HEK293 (cell line): ENCODE measurements around the gene NPAS2.

Source experiments
- BCL11A ChIP-seq: fragments of 450-650 bp; formaldehyde crosslinking; IDR thresholded peaks from 2 replicates; pipeline ENCODE4 v1.5.1; 2016; ENCODE audit warnings: low read depth, missing biosample characterization, missing genetic modification characterization
- GLIS2 ChIP-seq: fragments of 450-650 bp; formaldehyde crosslinking; IDR thresholded peaks from 2 replicates; pipeline ENCODE4 v1.5.1; 2016; ENCODE audit warnings: missing biosample characterization, missing genetic modification characterization
- SETDB1 ChIP-seq: IDR thresholded peaks from one replicate; pipeline ENCODE4 v1.6.1; 2017; ENCODE audit warnings: mild to moderate bottlenecking, low read length, moderate library complexity, mixed read lengths; ENCODE audit not compliant: insufficient read length
- ZNF121 ChIP-seq: fragments of 450-650 bp; formaldehyde crosslinking; IDR thresholded peaks from 2 replicates; pipeline ENCODE4 v1.5.1; 2016; ENCODE audit warnings: missing biosample characterization, missing genetic modification characterization
- ZNF138 ChIP-seq: fragments of 450-650 bp; formaldehyde crosslinking; IDR thresholded peaks from 2 replicates; pipeline ENCODE4 v1.5.1; 2016; ENCODE audit warnings: missing biosample characterization, missing genetic modification characterization, borderline replicate concordance
- ZNF157 ChIP-seq: fragments of 450-650 bp; formaldehyde crosslinking; IDR thresholded peaks from 2 replicates; pipeline ENCODE4 v1.5.1; 2016; ENCODE audit warnings: missing biosample characterization, missing genetic modification characterization
- ZNF292 ChIP-seq: fragments of 450-650 bp; formaldehyde crosslinking; IDR thresholded peaks from 2 replicates; pipeline ENCODE4 v1.5.1; 2016; ENCODE audit warnings: low read depth, missing biosample characterization, missing genetic modification characterization, borderline replicate concordance
- ZNF404 ChIP-seq: fragments of 450-650 bp; formaldehyde crosslinking; IDR thresholded peaks from 2 replicates; pipeline ENCODE4 v1.5.1; 2017; ENCODE audit warnings: missing biosample characterization, missing genetic modification characterization
- ZNF621 ChIP-seq: fragments of 450-650 bp; formaldehyde crosslinking; IDR thresholded peaks from 2 replicates; pipeline ENCODE4 v1.5.1; 2017; ENCODE audit warnings: missing biosample characterization, missing genetic modification characterization
- ZNF768 ChIP-seq: fragments of 450-650 bp; formaldehyde crosslinking; IDR thresholded peaks from 2 replicates; pipeline ENCODE4 v1.5.1; 2018; ENCODE audit warnings: missing biosample characterization, mild to moderate bottlenecking, missing genetic modification characterization
- TF ChIP-seq, protein P1 (sequence below): fragments of 450-650 bp; formaldehyde crosslinking; IDR thresholded peaks from 2 replicates; pipeline ENCODE4 v1.5.1; 2016; ENCODE audit warnings: missing biosample characterization, missing genetic modification characterization
- TF ChIP-seq, protein P2 (sequence below): fragments of 450-650 bp; formaldehyde crosslinking; IDR thresholded peaks from 2 replicates; pipeline ENCODE4 v1.5.1; 2016; ENCODE audit warnings: missing biosample characterization, missing genetic modification characterization
- TF ChIP-seq, protein P3 (sequence below): fragments of 450-650 bp; formaldehyde crosslinking; IDR thresholded peaks from 2 replicates; pipeline ENCODE4 v1.5.1; 2016; ENCODE audit warnings: missing biosample characterization, missing genetic modification characterization
- TF ChIP-seq, protein P4 (sequence below): fragments of 450-650 bp; formaldehyde crosslinking; IDR thresholded peaks from 2 replicates; pipeline ENCODE4 v1.5.1; 2016; ENCODE audit warnings: missing biosample characterization, missing genetic modification characterization

DNA sequence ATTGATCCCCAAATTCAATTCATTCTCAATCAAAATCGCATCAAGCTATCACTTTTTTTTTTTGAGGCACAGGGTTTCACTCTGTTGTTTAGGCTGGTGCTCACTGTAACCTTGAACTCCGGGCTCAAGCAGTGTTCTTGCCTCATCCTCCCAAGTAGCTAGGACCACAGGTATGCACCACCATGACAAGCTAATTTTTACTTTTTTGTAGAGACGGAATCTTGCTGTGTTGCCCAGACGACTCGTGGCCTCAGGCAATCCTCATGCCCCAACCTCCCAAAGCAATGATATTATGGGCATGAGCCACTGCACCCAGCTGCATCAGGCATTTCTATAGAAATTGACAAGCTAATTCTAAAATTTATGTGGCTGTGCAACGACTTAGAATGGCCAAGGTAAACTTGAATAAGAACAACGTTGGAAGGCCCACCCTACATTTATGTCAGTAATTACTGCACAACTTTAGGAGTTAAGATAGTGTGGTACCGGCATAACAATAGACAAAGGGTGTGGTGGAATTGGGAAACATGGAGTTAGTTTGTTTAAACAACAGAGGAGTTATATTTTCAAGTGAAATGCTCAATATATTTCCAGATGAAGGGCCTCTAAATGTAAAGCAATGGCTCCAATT lies 78.2 kb downstream of the NPAS2 start:
- no peak for TF ChIP-seq ZNF621 (tag by site-specific recombination)
- TF ChIP-seq, protein P1, sequence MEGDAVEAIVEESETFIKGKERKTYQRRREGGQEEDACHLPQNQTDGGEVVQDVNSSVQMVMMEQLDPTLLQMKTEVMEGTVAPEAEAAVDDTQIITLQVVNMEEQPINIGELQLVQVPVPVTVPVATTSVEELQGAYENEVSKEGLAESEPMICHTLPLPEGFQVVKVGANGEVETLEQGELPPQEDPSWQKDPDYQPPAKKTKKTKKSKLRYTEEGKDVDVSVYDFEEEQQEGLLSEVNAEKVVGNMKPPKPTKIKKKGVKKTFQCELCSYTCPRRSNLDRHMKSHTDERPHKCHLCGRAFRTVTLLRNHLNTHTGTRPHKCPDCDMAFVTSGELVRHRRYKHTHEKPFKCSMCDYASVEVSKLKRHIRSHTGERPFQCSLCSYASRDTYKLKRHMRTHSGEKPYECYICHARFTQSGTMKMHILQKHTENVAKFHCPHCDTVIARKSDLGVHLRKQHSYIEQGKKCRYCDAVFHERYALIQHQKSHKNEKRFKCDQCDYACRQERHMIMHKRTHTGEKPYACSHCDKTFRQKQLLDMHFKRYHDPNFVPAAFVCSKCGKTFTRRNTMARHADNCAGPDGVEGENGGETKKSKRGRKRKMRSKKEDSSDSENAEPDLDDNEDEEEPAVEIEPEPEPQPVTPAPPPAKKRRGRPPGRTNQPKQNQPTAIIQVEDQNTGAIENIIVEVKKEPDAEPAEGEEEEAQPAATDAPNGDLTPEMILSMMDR (tag by site-specific recombination): no peak
- TF ChIP-seq ZNF121: no peak
- TF ChIP-seq ZNF768 (tag by site-specific recombination): no peak
- no peak for TF ChIP-seq GLIS2 (tag by site-specific recombination)
- no peak for TF ChIP-seq BCL11A (tag by site-specific recombination)
- TF ChIP-seq, protein P2, sequence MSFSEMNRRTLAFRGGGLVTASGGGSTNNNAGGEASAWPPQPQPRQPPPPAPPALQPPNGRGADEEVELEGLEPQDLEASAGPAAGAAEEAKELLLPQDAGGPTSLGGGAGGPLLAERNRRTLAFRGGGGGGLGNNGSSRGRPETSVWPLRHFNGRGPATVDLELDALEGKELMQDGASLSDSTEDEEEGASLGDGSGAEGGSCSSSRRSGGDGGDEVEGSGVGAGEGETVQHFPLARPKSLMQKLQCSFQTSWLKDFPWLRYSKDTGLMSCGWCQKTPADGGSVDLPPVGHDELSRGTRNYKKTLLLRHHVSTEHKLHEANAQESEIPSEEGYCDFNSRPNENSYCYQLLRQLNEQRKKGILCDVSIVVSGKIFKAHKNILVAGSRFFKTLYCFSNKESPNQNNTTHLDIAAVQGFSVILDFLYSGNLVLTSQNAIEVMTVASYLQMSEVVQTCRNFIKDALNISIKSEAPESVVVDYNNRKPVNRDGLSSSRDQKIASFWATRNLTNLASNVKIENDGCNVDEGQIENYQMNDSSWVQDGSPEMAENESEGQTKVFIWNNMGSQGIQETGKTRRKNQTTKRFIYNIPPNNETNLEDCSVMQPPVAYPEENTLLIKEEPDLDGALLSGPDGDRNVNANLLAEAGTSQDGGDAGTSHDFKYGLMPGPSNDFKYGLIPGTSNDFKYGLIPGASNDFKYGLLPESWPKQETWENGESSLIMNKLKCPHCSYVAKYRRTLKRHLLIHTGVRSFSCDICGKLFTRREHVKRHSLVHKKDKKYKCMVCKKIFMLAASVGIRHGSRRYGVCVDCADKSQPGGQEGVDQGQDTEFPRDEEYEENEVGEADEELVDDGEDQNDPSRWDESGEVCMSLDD (tag by site-specific recombination): no peak
- TF ChIP-seq, protein P3, sequence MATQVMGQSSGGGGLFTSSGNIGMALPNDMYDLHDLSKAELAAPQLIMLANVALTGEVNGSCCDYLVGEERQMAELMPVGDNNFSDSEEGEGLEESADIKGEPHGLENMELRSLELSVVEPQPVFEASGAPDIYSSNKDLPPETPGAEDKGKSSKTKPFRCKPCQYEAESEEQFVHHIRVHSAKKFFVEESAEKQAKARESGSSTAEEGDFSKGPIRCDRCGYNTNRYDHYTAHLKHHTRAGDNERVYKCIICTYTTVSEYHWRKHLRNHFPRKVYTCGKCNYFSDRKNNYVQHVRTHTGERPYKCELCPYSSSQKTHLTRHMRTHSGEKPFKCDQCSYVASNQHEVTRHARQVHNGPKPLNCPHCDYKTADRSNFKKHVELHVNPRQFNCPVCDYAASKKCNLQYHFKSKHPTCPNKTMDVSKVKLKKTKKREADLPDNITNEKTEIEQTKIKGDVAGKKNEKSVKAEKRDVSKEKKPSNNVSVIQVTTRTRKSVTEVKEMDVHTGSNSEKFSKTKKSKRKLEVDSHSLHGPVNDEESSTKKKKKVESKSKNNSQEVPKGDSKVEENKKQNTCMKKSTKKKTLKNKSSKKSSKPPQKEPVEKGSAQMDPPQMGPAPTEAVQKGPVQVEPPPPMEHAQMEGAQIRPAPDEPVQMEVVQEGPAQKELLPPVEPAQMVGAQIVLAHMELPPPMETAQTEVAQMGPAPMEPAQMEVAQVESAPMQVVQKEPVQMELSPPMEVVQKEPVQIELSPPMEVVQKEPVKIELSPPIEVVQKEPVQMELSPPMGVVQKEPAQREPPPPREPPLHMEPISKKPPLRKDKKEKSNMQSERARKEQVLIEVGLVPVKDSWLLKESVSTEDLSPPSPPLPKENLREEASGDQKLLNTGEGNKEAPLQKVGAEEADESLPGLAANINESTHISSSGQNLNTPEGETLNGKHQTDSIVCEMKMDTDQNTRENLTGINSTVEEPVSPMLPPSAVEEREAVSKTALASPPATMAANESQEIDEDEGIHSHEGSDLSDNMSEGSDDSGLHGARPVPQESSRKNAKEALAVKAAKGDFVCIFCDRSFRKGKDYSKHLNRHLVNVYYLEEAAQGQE (tag by site-specific recombination): no peak
- TF ChIP-seq SETDB1: no peak
- TF ChIP-seq ZNF138 (tag by site-specific recombination): no peak
- TF ChIP-seq, protein P4, sequence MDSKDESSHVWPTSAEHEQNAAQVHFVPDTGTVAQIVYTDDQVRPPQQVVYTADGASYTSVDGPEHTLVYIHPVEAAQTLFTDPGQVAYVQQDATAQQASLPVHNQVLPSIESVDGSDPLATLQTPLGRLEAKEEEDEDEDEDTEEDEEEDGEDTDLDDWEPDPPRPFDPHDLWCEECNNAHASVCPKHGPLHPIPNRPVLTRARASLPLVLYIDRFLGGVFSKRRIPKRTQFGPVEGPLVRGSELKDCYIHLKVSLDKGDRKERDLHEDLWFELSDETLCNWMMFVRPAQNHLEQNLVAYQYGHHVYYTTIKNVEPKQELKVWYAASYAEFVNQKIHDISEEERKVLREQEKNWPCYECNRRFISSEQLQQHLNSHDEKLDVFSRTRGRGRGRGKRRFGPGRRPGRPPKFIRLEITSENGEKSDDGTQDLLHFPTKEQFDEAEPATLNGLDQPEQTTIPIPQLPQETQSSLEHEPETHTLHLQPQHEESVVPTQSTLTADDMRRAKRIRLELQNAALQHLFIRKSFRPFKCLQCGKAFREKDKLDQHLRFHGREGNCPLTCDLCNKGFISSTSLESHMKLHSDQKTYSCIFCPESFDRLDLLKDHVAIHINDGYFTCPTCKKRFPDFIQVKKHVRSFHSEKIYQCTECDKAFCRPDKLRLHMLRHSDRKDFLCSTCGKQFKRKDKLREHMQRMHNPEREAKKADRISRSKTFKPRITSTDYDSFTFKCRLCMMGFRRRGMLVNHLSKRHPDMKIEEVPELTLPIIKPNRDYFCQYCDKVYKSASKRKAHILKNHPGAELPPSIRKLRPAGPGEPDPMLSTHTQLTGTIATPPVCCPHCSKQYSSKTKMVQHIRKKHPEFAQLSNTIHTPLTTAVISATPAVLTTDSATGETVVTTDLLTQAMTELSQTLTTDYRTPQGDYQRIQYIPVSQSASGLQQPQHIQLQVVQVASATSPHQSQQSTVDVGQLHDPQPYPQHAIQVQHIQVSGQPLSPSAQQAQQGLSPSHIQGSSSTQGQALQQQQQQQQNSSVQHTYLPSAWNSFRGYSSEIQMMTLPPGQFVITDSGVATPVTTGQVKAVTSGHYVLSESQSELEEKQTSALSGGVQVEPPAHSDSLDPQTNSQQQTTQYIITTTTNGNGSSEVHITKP (tag by site-specific recombination): no peak
- no peak for TF ChIP-seq ZNF404 (tag by site-specific recombination)
- TF ChIP-seq ZNF157: no peak
- TF ChIP-seq ZNF292 (tag by site-specific recombination): no peak
